K562 (cell line): ENCODE measurements around the gene RPS27. TPM values are rescaled to one million over a fixed set of nuclear protein-coding genes. Genes with fewer than 3 reads are reported as not detected.

Source experiments
- ATAC-seq: fragments of 200-7000 bp; cut with Tn5 transposase; 3 replicates; pipeline ENCODE4 v1.9.1; 2020; ENCODE audit warnings: moderate library complexity
- BruUV-seq: library from RNA; stranded (reverse); fragments of 400-500 nt; replicated peaks from 2 replicates; lab custom pipeline; 2021; lab: Mats Ljungman, UMichigan
- CTCF ChIA-PET: fragments of 300-600 bp; formaldehyde crosslinking; extraction: SDS; loops from one replicate; lab custom pipeline; 2021; ENCODE audit warnings: low intra/inter-chr PET ratio; lab: Yijun Ruan, JAX
- POLR2A ChIA-PET: fragments of 300-600, 350-650 bp; sonication (Branson Sonifier 250); formaldehyde crosslinking; extraction: SDS; loops from one replicate; lab custom pipeline; 2021; ENCODE audit warnings: antibody characterized with exemption, inconsistent platforms; lab: Yijun Ruan, JAX
- DNase-seq, 4 experiments: peaks; one replicate each; pipeline versions ENCODE4 v3.0.0 to v3.0.0-alpha.2; 2011 to 2018; ENCODE audit warnings: low spot score in 3 of 4, mixed read lengths in 3 of 4; ENCODE audit errors: extremely low read depth in 1 of 4
- FAIRE-seq: peaks from 2 replicates; lab custom pipeline; 2011; peaks lifted over from hg19 to GRCh38; lab: Jason Lieb, UNC
- H2AFZ ChIP-seq: 2 replicates; pipeline ENCODE4 v1.6.0; 2011; ENCODE audit warnings: low read depth, low read length, control low read depth, inconsistent platforms
- H3K27ac ChIP-seq: fragments of 200-600 bp; 3 replicates; pipeline ENCODE4 v1.8.0; 2011; ENCODE audit warnings: low read depth, mild to moderate bottlenecking, control low read depth, inconsistent platforms, low read length, moderate library complexity, mixed read lengths; ENCODE audit errors: extremely low read depth
- H3K27me3 ChIP-seq, 2 experiments: fragments of 300-600 bp in 1 of 2; 2 replicates in 1 of 2; 3 replicates in 1 of 2; pipeline versions ENCODE4 v1.6.0 to v1.8.0; 2011; ENCODE audit warnings: inconsistent platforms in 2 of 2, low read length in 2 of 2, mild to moderate bottlenecking in 1 of 2, mixed read lengths in 1 of 2, moderate library complexity in 1 of 2; ENCODE audit not compliant: control insufficient read depth in 2 of 2, insufficient read depth in 2 of 2
- H3K36me3 ChIP-seq: fragments of 300-600 bp; 3 replicates; pipeline ENCODE4 v1.8.0; 2011; ENCODE audit warnings: mild to moderate bottlenecking, low read length, inconsistent platforms; ENCODE audit not compliant: control insufficient read depth, insufficient read depth
- H3K4me1 ChIP-seq, 2 experiments: fragments of 200-600 bp in 1 of 2; replicated peaks in 1 of 2; 2 replicates in 1 of 2; 3 replicates in 1 of 2; pipeline versions ENCODE4 v1.5.1 to v1.8.0; 2011; ENCODE audit warnings: inconsistent platforms in 2 of 2, low read length in 2 of 2, mild to moderate bottlenecking in 1 of 2, mixed read lengths in 1 of 2, moderate library complexity in 1 of 2; ENCODE audit not compliant: control insufficient read depth in 2 of 2, insufficient read depth in 2 of 2
- H3K4me2 ChIP-seq: 2 replicates; pipeline ENCODE4 v1.6.1; 2011; ENCODE audit warnings: low read length, control low read depth, inconsistent platforms, mixed read lengths; ENCODE audit not compliant: insufficient read depth
- H3K4me3 ChIP-seq: fragments of 200-600 bp; sonication (generic), shearing (Covaris generic); 2 replicates; pipeline ENCODE4 v1.5.1; 2016; ENCODE audit warnings: control low read depth, inconsistent platforms
- H3K79me2 ChIP-seq: fragments of 200-600 bp; 3 replicates; pipeline ENCODE4 v1.8.0; 2011; ENCODE audit warnings: low read length, inconsistent platforms; ENCODE audit not compliant: control insufficient read depth, insufficient read depth
- H3K9ac ChIP-seq, 2 experiments: 2 replicates each; pipeline versions ENCODE4 v1.6.0 to v1.6.1; 2011; ENCODE audit warnings: low read depth in 2 of 2, low read length in 2 of 2, control low read depth in 1 of 2, inconsistent platforms in 1 of 2, mild to moderate bottlenecking in 1 of 2, mixed read lengths in 1 of 2; ENCODE audit not compliant: insufficient read depth in 1 of 2
- H3K9me1 ChIP-seq: one replicate; pipeline ENCODE4 v1.6.0; 2011; ENCODE audit warnings: inconsistent platforms, mild to moderate bottlenecking, low read length, moderate library complexity; ENCODE audit not compliant: control insufficient read depth, insufficient read depth
- H3K9me3 ChIP-seq: replicated peaks from 2 replicates; pipeline ENCODE4 v1.5.1; 2011; ENCODE audit warnings: low read depth, low read length, inconsistent platforms; ENCODE audit not compliant: control insufficient read depth, insufficient read depth
- H4K20me1 ChIP-seq: replicated peaks from 2 replicates; pipeline ENCODE4 v1.6.1; 2011; ENCODE audit warnings: low read length, inconsistent platforms, mixed read lengths; ENCODE audit not compliant: control insufficient read depth, insufficient read depth
- ARHGAP35 ChIP-seq: fragments of 450-650 bp; IDR thresholded peaks from 2 replicates; pipeline ENCODE4 v1.6.1; 2018; ENCODE audit not compliant: partially characterized antibody
- CTBP1 ChIP-seq: fragments of 450-650 bp; IDR thresholded peaks from 2 replicates; pipeline ENCODE4 v1.6.1; 2016; ENCODE audit warnings: borderline replicate concordance
- E2F3 ChIP-seq: fragments of 250-450 bp; sonication (Bioruptor Pico); IDR thresholded peaks from 2 replicates; pipeline ENCODE4 v1.4.0; 2020; ENCODE audit warnings: mild to moderate bottlenecking
- MAX ChIP-seq: sonication (generic); formaldehyde crosslinking; IDR thresholded peaks from 2 replicates; pipeline ENCODE4 v1.9.0; 2022; ENCODE audit warnings: mild to moderate bottlenecking, missing genetic modification reagents
- MBD1 ChIP-seq: fragments of 250-450 bp; sonication (Bioruptor Pico); IDR thresholded peaks from 2 replicates; pipeline ENCODE4 v1.8.0; 2022; ENCODE audit warnings: inconsistent platforms
- MLLT1 ChIP-seq, 2 experiments: fragments of 450-650 bp; IDR thresholded peaks; 2 replicates each; pipeline ENCODE4 v1.6.1; 2016
- POLR2AphosphoS2 ChIP-seq: IDR thresholded peaks from 2 replicates; pipeline ENCODE4 v1.6.1; 2012; ENCODE audit warnings: low read length, improper control_type of control experiment
- PURB ChIP-seq: sonication (generic); formaldehyde crosslinking; IDR thresholded peaks from 2 replicates; pipeline ENCODE4 v1.9.0; 2021; ENCODE audit warnings: low read depth, mild to moderate bottlenecking, missing genetic modification reagents
- SIN3A ChIP-seq, 2 experiments: fragments of 150-350 bp in 1 of 2; IDR thresholded peaks; 2 replicates each; pipeline ENCODE4 v1.6.1; 2011 to 2016; ENCODE audit warnings: borderline replicate concordance in 2 of 2, low read depth in 2 of 2, low read length in 2 of 2, mild to moderate bottlenecking in 2 of 2, moderate library complexity in 2 of 2; ENCODE audit not compliant: control insufficient read depth in 1 of 2
- SMC3 ChIP-seq: conservative IDR thresholded peaks from 2 replicates; pipeline ENCODE4 v1.6.1; 2011; ENCODE audit warnings: low read depth, low read length, improper control_type of control experiment; ENCODE audit not compliant: insufficient read depth
- SP1 ChIP-seq: sonication (generic); formaldehyde crosslinking; IDR thresholded peaks from 2 replicates; pipeline ENCODE4 v1.8.1; 2022; ENCODE audit warnings: mild to moderate bottlenecking, missing genetic modification reagents
- TCF7 ChIP-seq: sonication (generic); IDR thresholded peaks from 2 replicates; pipeline ENCODE4 v1.6.1; 2016; ENCODE audit warnings: antibody characterized with exemption, borderline replicate concordance
- TSC22D4 ChIP-seq: fragments of 450-650 bp; IDR thresholded peaks from 2 replicates; pipeline ENCODE4 v1.6.1; 2016; ENCODE audit warnings: missing genetic modification characterization, missing biosample characterization, control low read depth
- ZNF311 ChIP-seq: fragments of 250-450 bp; sonication (Bioruptor Pico); IDR thresholded peaks from 2 replicates; pipeline ENCODE4 v1.4.0; 2020; ENCODE audit warnings: mild to moderate bottlenecking, moderate library complexity
- ZNF384 ChIP-seq: IDR thresholded peaks from 2 replicates; pipeline ENCODE4 v1.6.1; 2012; ENCODE audit warnings: low read depth, low read length, improper control_type of control experiment
- ZNF436 ChIP-seq: fragments of 250-450, 450-650 bp; sonication (Bioruptor Pico); formaldehyde crosslinking; IDR thresholded peaks from 2 replicates; pipeline ENCODE4 v1.7.0; 2020; ENCODE audit warnings: mild to moderate bottlenecking
- ZNF644 ChIP-seq: fragments of 200-800 bp; sonication (Bioruptor generic); IDR thresholded peaks from 2 replicates; pipeline ENCODE4 v1.6.1; 2016; ENCODE audit warnings: low read depth, missing genetic modification characterization, missing compliant biosample characterization
- ZNF707 ChIP-seq: fragments of 250-450 bp; sonication (Bioruptor Pico); conservative IDR thresholded peaks from 2 replicates; pipeline ENCODE4 v1.8.0; 2022; ENCODE audit warnings: inconsistent platforms, mild to moderate bottlenecking, moderate library complexity
- ZNF766 ChIP-seq: fragments of 200-800 bp; sonication (Bioruptor generic); conservative IDR thresholded peaks from 2 replicates; pipeline ENCODE4 v1.6.1; 2016; ENCODE audit warnings: missing genetic modification characterization, missing compliant biosample characterization
- WGBS: fragments of 100-300 bp; shearing (Covaris generic); methylation state at CpG from one replicate; pipeline ENCODE4 v1.1.6; 2016; ENCODE audit warnings: low coverage, mixed read lengths; ENCODE audit not compliant: insufficient coverage; ENCODE audit errors: missing lambda C conversion rate; 5-methylcytosine and 5-hydroxymethylcytosine counted together
- in situ Hi-C: fragments of 300-500 bp; cut with MboI; formaldehyde crosslinking; loops from 4 replicates; pipeline ENCODE4 v1.15.0; 2018; ENCODE audit warnings: inconsistent platforms, mixed read lengths
- intact Hi-C: fragments of 100-400 bp; cut with micrococcal nuclease; formaldehyde crosslinking; loops from 2 replicates; pipeline ENCODE4 v1.14.2; 2022
- polyA plus RNA-seq, 8 experiments: library from polyadenylated mRNA; depleted of rRNA in 4 of 8; stranded (reverse) in 5 of 8; unstranded in 3 of 8; fragments of >200 nt; fragmentation: Nextera tagmentation in 2 of 8; fragmentation: Illumina TruSeq in 1 of 8; extraction: Ambion mirVana in 2 of 8; extraction: Trizol in 1 of 8; gene quantifications; 2 replicates each; pipeline versions ENCODE4 v1.2.1 to v1.2.3, GENCODE V29; 2011 to 2014; ENCODE audit warnings: inconsistent platforms in 1 of 8, missing spikeins in 1 of 8
- total RNA-seq, 7 experiments: library from RNA; depleted of rRNA in 6 of 7; stranded (reverse); fragments of >200 nt in 6 of 7; fragmentation: Illumina TruSeq in 2 of 7; extraction: Trizol in 2 of 7; gene quantifications; 2 replicates each; pipeline versions ENCODE4 v1.2.1 to v1.2.3, GENCODE V29; 2011 to 2021; ENCODE audit warnings: low replicate concordance in 1 of 7

Gene RPS27
- total and polyA plus RNA-seq, 9 of the 15 experiments (the other 6 are each of a cell fraction or from before 2014, with no cell fraction given), result 2,091 to 9,377 (median 6,706) TPM

- Histone ChIP-seq H3K4me1 (peaks cover 27 to 33% of the 10 kb centered on the region in 2 experiments), H3K9me3 (no peaks in the 10 kb centered on the region), H3K9me1 (no peaks in the 10 kb centered on the region), H2AFZ (peak within 1 kb of the TSS; percentile 92), H3K36me3 (peaks cover 41% of the 10 kb centered on the region), H3K27me3 (no peaks in the 10 kb centered on the region), H3K9ac (peak within 1 kb of the TSS; percentile 83 to 94), H3K27ac (peak within 1 kb of the TSS; percentile 83), H3K4me2 (peak within 1 kb of the TSS; percentile 90), H4K20me1 (peaks cover 9% of the 10 kb centered on the region; the same call in 1 of the 2 replicates), H3K79me2 (peaks cover 61% of the 10 kb centered on the region), H3K4me3 (peak within 1 kb of the TSS; percentile 94)
- ATAC-seq (peak; percentile 87), DNase-seq (peak; percentile 89 to 98 (median 94)), FAIRE-seq (peak; percentile 99)
- no TSS peak for BruUV-seq
- POLR2A ChIA-PET, result interaction anchor here (0.6 to 4.9 kb wide), 11 partner anchors 8 to 658 kb away, joined by 3 to 39 read pairs (median 8); partner anchors contain the start of genes CREB3L4, DENND4B, GATAD2B and JTB
- CTCF ChIA-PET, result no interaction called here
- under 1% methylated on average over 46 of the region's 75 CpGs for WGBS
- in situ Hi-C loops (no loop called here), intact Hi-C loops (no loop called here)
- TF ChIP-seq CTBP1, result peak; percentile 50
- peak; percentile 98 for TF ChIP-seq ZNF766 (CRISPR knock-in tag)
- peak; percentile 97 for TF ChIP-seq ZNF644 (tag)
- no peak for TF ChIP-seq SMC3
- TF ChIP-seq TSC22D4 (tag), result no peak
- TF ChIP-seq ZNF384, result no peak; the same call in 1 of the 2 replicates
- TF ChIP-seq E2F3, result no peak
- TF ChIP-seq POLR2AphosphoS2, result peak; percentile 92
- no peak for TF ChIP-seq MBD1
- no peak; the same call in none of the 2 replicates for TF ChIP-seq MAX (CRISPR knock-in tag)
- TF ChIP-seq ZNF707 (CRISPR knock-in tag), result no peak
- TF ChIP-seq ZNF436 (CRISPR knock-in tag), result no peak
- peak; percentile 65 to 86; a peak in 3 of 4 replicates for TF ChIP-seq SIN3A (IDR thresholded peaks at IDR 0.05; ENCODE audit: borderline replicate concordance in 2 of 2, control insufficient read depth in 1 of 2, low read depth in 2 of 2, low read length in 2 of 2)
- peak; percentile 73; the same call in 1 of the 2 replicates for TF ChIP-seq ZNF311 (CRISPR knock-in tag)
- TF ChIP-seq MLLT1 (IDR thresholded peaks at IDR 0.05), result peak; percentile 33 to 50; a peak in 1 of 4 replicates
- no peak for TF ChIP-seq PURB (CRISPR knock-in tag)
- peak; percentile 90 for TF ChIP-seq SP1 (CRISPR knock-in tag)
- TF ChIP-seq TCF7, result 0 out of 2 replicates have a peak, but pooled peaks have one; percentile 71
- no peak for TF ChIP-seq ARHGAP35
Observed at GRCh38 chr1:153958111-153958960, 32.2 kb upstream of the RPS27 start, which contains the start of gene CRTC2. Gene CRTC2, minus strand, starts transcription at chr1:153958612. Its CDS starts 115 bp downstream, at chr1:153958497.
